ENCODE data around the gene TMEM154.

TMEM154 gene

GRCh38 chr4:152677117-152677516, 2.7 kb downstream of the TMEM154 start:
- Histone ChIP-seq H4K20me1 (ENCODE audit: insufficient read depth, low read length) (no peaks in the 10 kb centered on the region), H3K79me2 (ENCODE audit: low read length) (no peaks in the 10 kb centered on the region), H3K36me3 (replicated peaks; ENCODE audit: low read depth, low read length) (no peaks in the 10 kb centered on the region), H3K27ac (ENCODE audit: low read length) (no peak overlapping the region), H3K9ac (ENCODE audit: low read length) (no peak overlapping the region), H3K4me2 (ENCODE audit: low read length) (peak overlapping the region; percentile 77), H3K9me3 (ENCODE audit: insufficient read depth, low read length) (no peaks in the 10 kb centered on the region), H3K4me1 (ENCODE audit: low read length) (peaks cover 60% of the 10 kb centered on the region), H3K27me3 (ENCODE audit: low read depth, low read length) (peaks cover 20% of the 10 kb centered on the region), H3K4me3 (ENCODE audit: low read length) (no peak overlapping the region), H2AFZ (ENCODE audit: low read depth, low read length) (no peak overlapping the region)
- no peak for TF ChIP-seq EZH2phosphoT487 (IDR thresholded peaks at IDR 0.05; ENCODE audit: low read depth)
- no peak for TF ChIP-seq CTCF (IDR thresholded peaks at IDR 0.05; ENCODE audit: low read depth, low read length)

DNA sequence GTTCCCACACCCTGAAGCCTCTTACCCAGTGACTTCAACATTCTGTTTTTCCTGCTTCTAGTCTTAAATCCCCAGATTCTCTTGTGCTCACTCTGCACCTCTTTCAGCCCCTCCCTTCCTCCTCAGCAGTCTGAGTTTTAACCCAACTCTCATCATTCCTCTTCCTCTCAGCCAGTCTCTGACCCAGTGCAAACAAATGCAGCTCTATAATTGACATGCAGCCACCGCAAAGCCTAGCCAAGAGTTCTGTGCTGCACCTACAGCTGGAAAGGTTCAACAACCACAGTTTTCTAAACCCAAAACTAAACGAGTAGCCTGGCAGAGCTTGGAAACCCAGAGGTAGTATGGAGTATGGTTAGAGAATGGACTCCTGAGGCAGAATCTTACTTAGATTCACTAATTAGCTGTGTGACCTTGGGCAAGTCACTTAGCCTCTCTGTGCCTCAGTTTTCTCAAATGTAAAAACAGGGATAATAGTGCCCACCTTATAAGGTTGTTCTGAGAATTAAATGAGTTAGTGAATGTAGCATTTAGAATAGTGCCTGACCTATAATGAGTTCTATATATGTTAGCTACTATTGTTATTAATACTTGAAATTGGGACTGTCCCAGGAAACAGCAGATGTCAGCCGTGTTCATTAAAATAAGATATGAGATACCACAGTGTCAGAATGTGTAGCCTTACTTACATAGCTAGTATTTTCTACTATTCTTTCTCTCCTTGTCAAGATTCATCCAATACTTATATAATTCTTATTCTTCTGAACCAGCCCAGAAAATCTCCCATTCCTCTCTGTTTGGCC, 3.5 kb downstream of the TMEM154 start:
- Histone ChIP-seq H3K4me3 (ENCODE audit: low read length) (peak overlapping the region; percentile 53), H3K27me3 (ENCODE audit: low read depth, low read length) (peaks cover 14% of the 10 kb centered on the region), H4K20me1 (ENCODE audit: insufficient read depth, low read length) (no peaks in the 10 kb centered on the region), H3K27ac (ENCODE audit: low read length) (peak overlapping the region; percentile 25), H3K4me1 (ENCODE audit: low read length) (peaks cover 52% of the 10 kb centered on the region), H3K79me2 (ENCODE audit: low read length) (no peaks in the 10 kb centered on the region), H3K9ac (ENCODE audit: low read length) (peak overlapping the region; percentile 10), H3K4me2 (ENCODE audit: low read length) (peak overlapping the region; percentile 77), H3K36me3 (replicated peaks; ENCODE audit: low read depth, low read length) (no peaks in the 10 kb centered on the region), H2AFZ (ENCODE audit: low read depth, low read length) (no peak overlapping the region), H3K9me3 (ENCODE audit: insufficient read depth, low read length) (no peaks in the 10 kb centered on the region)
- TF ChIP-seq EZH2phosphoT487 (IDR thresholded peaks at IDR 0.05; ENCODE audit: low read depth), result no peak
- peak; percentile 31 for TF ChIP-seq CTCF (IDR thresholded peaks at IDR 0.05; ENCODE audit: low read depth, low read length)

DNA sequence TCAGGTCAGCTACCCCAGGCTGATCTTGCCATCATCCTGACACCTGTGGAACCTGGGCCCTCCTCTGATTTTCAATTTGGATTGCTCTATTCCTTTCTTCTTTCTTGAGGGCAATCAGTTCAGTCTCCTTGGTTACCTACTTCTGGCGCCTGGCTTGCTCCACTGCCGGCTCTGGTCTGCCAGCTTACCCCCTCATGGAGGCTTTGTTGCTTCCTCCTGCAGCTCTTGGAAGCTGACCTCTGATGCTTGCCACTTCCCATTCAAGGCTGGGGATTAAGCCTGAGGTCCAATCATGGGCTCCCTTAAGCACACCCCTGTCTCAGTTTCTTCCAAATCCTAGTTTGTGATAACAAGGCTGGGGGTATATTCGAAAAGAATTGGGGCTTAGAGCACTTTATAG, 5.4 kb downstream of the TMEM154 start:
- Histone ChIP-seq H3K9ac (ENCODE audit: low read length) (no peak overlapping the region), H3K4me3 (ENCODE audit: low read length) (no peak overlapping the region), H3K36me3 (replicated peaks; ENCODE audit: low read depth, low read length) (no peaks in the 10 kb centered on the region), H3K4me1 (ENCODE audit: low read length) (peaks cover 36% of the 10 kb centered on the region), H3K27me3 (ENCODE audit: low read depth, low read length) (peaks cover 14% of the 10 kb centered on the region), H3K4me2 (ENCODE audit: low read length) (no peak overlapping the region), H4K20me1 (ENCODE audit: insufficient read depth, low read length) (no peaks in the 10 kb centered on the region), H3K9me3 (ENCODE audit: insufficient read depth, low read length) (no peaks in the 10 kb centered on the region), H3K79me2 (ENCODE audit: low read length) (no peaks in the 10 kb centered on the region), H2AFZ (ENCODE audit: low read depth, low read length) (no peak overlapping the region), H3K27ac (ENCODE audit: low read length) (no peak overlapping the region)
- TF ChIP-seq EZH2phosphoT487 (IDR thresholded peaks at IDR 0.05; ENCODE audit: low read depth) (no peak), CTCF (IDR thresholded peaks at IDR 0.05; ENCODE audit: low read depth, low read length) (no peak)

GRCh38 chr4:152673489-152673888, 6.3 kb downstream of the TMEM154 start:
- H3K4me1 ChIP-seq (ENCODE audit: low read length), result peaks cover 27% of the 10 kb centered on the region
- no peak overlapping the region for H3K9ac ChIP-seq (ENCODE audit: low read length)
- no peak overlapping the region for H2AFZ ChIP-seq (ENCODE audit: low read depth, low read length)
- TF ChIP-seq CTCF (IDR thresholded peaks at IDR 0.05; ENCODE audit: low read depth, low read length), result no peak
- H3K27ac ChIP-seq (ENCODE audit: low read length), result no peak overlapping the region
- H3K79me2 ChIP-seq (ENCODE audit: low read length), result no peaks in the 10 kb centered on the region
- no peak overlapping the region for H3K4me2 ChIP-seq (ENCODE audit: low read length)
- no peaks in the 10 kb centered on the region for H4K20me1 ChIP-seq (ENCODE audit: insufficient read depth, low read length)
- H3K4me3 ChIP-seq (ENCODE audit: low read length), result no peak overlapping the region
- H3K36me3 ChIP-seq (replicated peaks; ENCODE audit: low read depth, low read length), result no peaks in the 10 kb centered on the region
- no peaks in the 10 kb centered on the region for H3K9me3 ChIP-seq (ENCODE audit: insufficient read depth, low read length)
- H3K27me3 ChIP-seq (ENCODE audit: low read depth, low read length), result peaks cover 9% of the 10 kb centered on the region
